Neural cell (in vitro differentiated cells): Measurements from ENCODE around the gene WDR81. TPM values are rescaled to one million over a fixed set of nuclear protein-coding genes. Genes with fewer than 3 reads are reported as not detected.

ENCODE experiments used
- H2AFZ ChIP-seq: fragments of 200-600, 300-800 bp; sonication (generic), shearing (Covaris generic); 2 replicates; pipeline ENCODE4 v1.6.0; 2014; ENCODE audit warnings: low read depth, mild to moderate bottlenecking, antibody characterized with exemption, low read length, moderate library complexity
- H3F3A ChIP-seq: fragments of 200-600 bp; shearing (Covaris generic); 2 replicates; pipeline ENCODE4 v1.6.1; 2016; ENCODE audit warnings: mild to moderate bottlenecking, moderate library complexity, mixed read lengths, antibody characterized with exemption, low read length; ENCODE audit not compliant: insufficient read depth, poor library complexity, severe bottlenecking
- H3K27ac ChIP-seq: fragments of 200-600, 300-800 bp; sonication (generic), shearing (Covaris generic); 2 replicates; pipeline ENCODE4 v1.5.1; 2014; ENCODE audit warnings: mild to moderate bottlenecking, low read length, moderate library complexity
- H3K27me3 ChIP-seq: fragments of 300-800, 200-600 bp; sonication (generic), shearing (Covaris generic); 2 replicates; pipeline ENCODE4 v1.6.0; 2014; ENCODE audit warnings: mild to moderate bottlenecking, low read depth, low read length, moderate library complexity; ENCODE audit not compliant: insufficient read depth
- H3K36me3 ChIP-seq: fragments of 300-800, 200-600 bp; sonication (generic), shearing (Covaris generic); 2 replicates; pipeline ENCODE4 v1.5.1; 2014; ENCODE audit warnings: mild to moderate bottlenecking, antibody characterized with exemption, low read length, moderate library complexity; ENCODE audit not compliant: insufficient read depth
- H3K4me2 ChIP-seq: fragments of 300-800, 200-600 bp; sonication (generic), shearing (Covaris generic); 2 replicates; pipeline ENCODE4 v1.6.0; 2014; ENCODE audit warnings: mild to moderate bottlenecking, low read length
- H3K4me3 ChIP-seq: fragments of 300-800, 200-600 bp; sonication (generic), shearing (Covaris generic); 2 replicates; pipeline ENCODE4 v1.5.1; 2014; ENCODE audit warnings: mild to moderate bottlenecking, low read length, moderate library complexity
- H3K79me2 ChIP-seq: fragments of 200-600 bp; shearing (Covaris generic); replicated peaks from 2 replicates; pipeline ENCODE4 v1.6.0; 2014; ENCODE audit warnings: mild to moderate bottlenecking, low read length, moderate library complexity; ENCODE audit not compliant: insufficient read depth
- H3K9ac ChIP-seq: fragments of 300-800, 200-600 bp; sonication (generic), shearing (Covaris generic); 2 replicates; pipeline ENCODE4 v1.6.1; 2016; ENCODE audit warnings: mild to moderate bottlenecking, low read length, mixed read lengths
- H3K9me2 ChIP-seq: fragments of 200-600 bp; shearing (Covaris generic); 2 replicates; pipeline ENCODE4 v1.6.1; 2016; ENCODE audit warnings: mild to moderate bottlenecking, low read length, mixed read lengths; ENCODE audit not compliant: insufficient read depth
- H3K9me3 ChIP-seq: fragments of 200-600, 300-800 bp; sonication (generic), shearing (Covaris generic); 2 replicates; pipeline ENCODE4 v1.6.1; 2016; ENCODE audit warnings: mild to moderate bottlenecking, mixed run types, low read length, moderate library complexity, mixed read lengths
- H4K20me1 ChIP-seq: fragments of 200-600 bp; shearing (Covaris generic); 2 replicates; pipeline ENCODE4 v1.6.1; 2016; ENCODE audit warnings: mild to moderate bottlenecking, mixed run types; ENCODE audit not compliant: insufficient read depth
- CTCF ChIP-seq: fragments of 450-650 bp; IDR thresholded peaks from 2 replicates; pipeline ENCODE4 v1.5.1; 2014; ENCODE audit warnings: antibody characterized with exemption, mild to moderate bottlenecking, moderate library complexity; ENCODE audit not compliant: poor library complexity, severe bottlenecking
- EP300 ChIP-seq: fragments of 450-650 bp; conservative IDR thresholded peaks from 2 replicates; pipeline ENCODE4 v1.6.1; 2014; ENCODE audit warnings: antibody characterized with exemption, mild to moderate bottlenecking, moderate library complexity; ENCODE audit not compliant: poor library complexity, severe bottlenecking
- EZH2 ChIP-seq: fragments of 200-600, 300-800 bp; shearing (Covaris generic), sonication (generic); IDR thresholded peaks from 2 replicates; pipeline ENCODE4 v1.6.1; 2014; ENCODE audit warnings: antibody characterized with exemption, low read length, borderline replicate concordance, mild to moderate bottlenecking; ENCODE audit not compliant: insufficient read depth, poor library complexity, severe bottlenecking
- MXI1 ChIP-seq: fragments of 450-650 bp; conservative IDR thresholded peaks from 2 replicates; pipeline ENCODE4 v1.6.1; 2014; ENCODE audit warnings: antibody characterized with exemption, mild to moderate bottlenecking; ENCODE audit not compliant: poor library complexity, severe bottlenecking
- POLR2AphosphoS5 ChIP-seq: IDR thresholded peaks from 2 replicates; pipeline ENCODE4 v1.6.1; 2012
- RAD21 ChIP-seq: fragments of 450-650 bp; conservative IDR thresholded peaks from 2 replicates; pipeline ENCODE4 v1.6.1; 2014; ENCODE audit warnings: antibody characterized with exemption, mild to moderate bottlenecking, moderate library complexity
- REST ChIP-seq: IDR thresholded peaks from 2 replicates; pipeline ENCODE4 v1.6.1; 2012; ENCODE audit warnings: borderline replicate concordance
- SMC3 ChIP-seq: fragments of 450-650 bp; conservative IDR thresholded peaks from 2 replicates; pipeline ENCODE4 v1.6.1; 2014; ENCODE audit warnings: antibody characterized with exemption, mild to moderate bottlenecking, moderate library complexity; ENCODE audit not compliant: poor library complexity
- polyA plus RNA-seq: library from polyadenylated mRNA; depleted of rRNA; stranded (reverse); fragments of >200 nt; gene quantifications from 2 replicates; pipeline ENCODE4 v1.2.3, GENCODE V29; 2014

WDR81 gene
- polyA plus RNA-seq, 1 donor from 2014 or later, result 5.4 TPM

- TF ChIP-seq CTCF (no peak), POLR2AphosphoS5 (no peak)
Observed at GRCh38 chr17:1711804-1712203, 12.7 kb upstream of the WDR81 start (continued).

GRCh38 chr17:1712271-1712670 lies 12.2 kb upstream of the WDR81 start:
- Histone ChIP-seq H3K36me3 (no peaks in the 10 kb centered on the region), H3K4me3 (no peak overlapping the region), H4K20me1 (no peaks in the 10 kb centered on the region), H3K27ac (no peak overlapping the region), H2AFZ (no peak overlapping the region), H3K9me2 (no peaks in the 10 kb centered on the region), H3K9ac (no peak overlapping the region), H3K4me2 (no peak overlapping the region), H3K27me3 (peaks cover 24% of the 10 kb centered on the region), H3K79me2 (peaks cover 4% of the 10 kb centered on the region), H3K9me3 (no peaks in the 10 kb centered on the region), H3F3A (no peaks in the 10 kb centered on the region)
- no peak for TF ChIP-seq REST
- TF ChIP-seq EP300, result no peak

DNA sequence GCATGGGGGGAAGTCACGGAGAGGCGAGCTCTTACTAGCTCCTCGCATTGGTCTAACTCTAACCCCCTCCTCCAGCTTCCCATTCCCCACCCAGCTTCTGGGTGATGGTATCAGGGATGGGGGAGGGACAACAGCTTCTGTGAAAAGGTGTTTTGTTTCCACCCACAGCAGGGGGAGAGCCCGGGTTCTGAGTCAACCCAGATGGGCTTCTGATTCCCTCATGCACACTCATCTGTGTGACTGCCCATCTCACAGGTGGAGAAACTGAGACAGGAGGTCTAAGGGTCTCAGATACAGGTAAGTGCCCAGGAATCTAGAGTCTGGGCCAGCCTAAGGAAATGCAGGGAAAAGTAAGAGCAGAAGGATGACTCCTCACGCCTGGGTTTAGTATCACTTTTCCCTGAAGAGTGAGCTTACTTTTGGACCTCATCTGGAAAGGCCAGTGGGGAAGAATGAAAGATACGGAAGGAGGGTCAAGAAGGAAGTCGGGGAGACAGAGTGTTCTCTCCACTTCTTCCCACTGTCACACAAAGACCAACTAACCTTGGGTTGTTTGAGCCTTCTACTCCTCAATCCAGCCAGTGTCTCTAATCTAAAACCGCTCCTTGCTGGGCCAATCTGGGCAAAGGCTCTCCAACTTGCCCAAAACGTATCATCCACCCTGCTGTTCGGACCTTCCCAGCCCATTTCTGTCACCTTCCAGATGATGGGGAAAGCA lies 11.2 kb upstream of the WDR81 start:
- no peaks in the 10 kb centered on the region for H3K9me2 ChIP-seq
- H3K27me3 ChIP-seq, result peaks cover 24% of the 10 kb centered on the region
- TF ChIP-seq MXI1, result no peak
- TF ChIP-seq SMC3, result no peak
- H4K20me1 ChIP-seq, result no peaks in the 10 kb centered on the region
- no peaks in the 10 kb centered on the region for H3K9me3 ChIP-seq
- H3K27ac ChIP-seq, result no peak overlapping the region
- H3K79me2 ChIP-seq, result peaks cover 4% of the 10 kb centered on the region
- peaks cover 4% of the 10 kb centered on the region for H3F3A ChIP-seq
- no peaks in the 10 kb centered on the region for H3K36me3 ChIP-seq
- no peak overlapping the region for H3K4me3 ChIP-seq
- H3K4me2 ChIP-seq, result no peak overlapping the region
- H3K9ac ChIP-seq, result no peak overlapping the region
- no peak overlapping the region for H2AFZ ChIP-seq

- Histone ChIP-seq H2AFZ (no peak overlapping the region), H4K20me1 (no peaks in the 10 kb centered on the region), H3F3A (peaks cover 4% of the 10 kb centered on the region), H3K27me3 (peaks cover 24% of the 10 kb centered on the region), H3K79me2 (peaks cover 4% of the 10 kb centered on the region), H3K4me3 (peak overlapping the region; percentile 96), H3K4me2 (peak overlapping the region; percentile 39), H3K9me2 (no peaks in the 10 kb centered on the region), H3K27ac (no peak overlapping the region), H3K9ac (peak overlapping the region; percentile 88), H3K36me3 (no peaks in the 10 kb centered on the region), H3K9me3 (no peaks in the 10 kb centered on the region)
- TF ChIP-seq CTCF (peak; percentile 76), MXI1 (peak; percentile 17), REST (no peak), EZH2 (no peak), SMC3 (peak; percentile 73), RAD21 (peak; percentile 70)
Observed at GRCh38 chr17:1713878-1714426, 10.6 kb upstream of the WDR81 start.
